ENCODE results near the gene TMEM171. TPM values are rescaled to one million over a fixed set of nuclear protein-coding genes. Genes with fewer than 3 reads are reported as not detected.

TMEM171 gene
- total and polyA plus RNA-seq, 2 experiments from 2014 or later = 1.9 to 2.9 TPM

DNA sequence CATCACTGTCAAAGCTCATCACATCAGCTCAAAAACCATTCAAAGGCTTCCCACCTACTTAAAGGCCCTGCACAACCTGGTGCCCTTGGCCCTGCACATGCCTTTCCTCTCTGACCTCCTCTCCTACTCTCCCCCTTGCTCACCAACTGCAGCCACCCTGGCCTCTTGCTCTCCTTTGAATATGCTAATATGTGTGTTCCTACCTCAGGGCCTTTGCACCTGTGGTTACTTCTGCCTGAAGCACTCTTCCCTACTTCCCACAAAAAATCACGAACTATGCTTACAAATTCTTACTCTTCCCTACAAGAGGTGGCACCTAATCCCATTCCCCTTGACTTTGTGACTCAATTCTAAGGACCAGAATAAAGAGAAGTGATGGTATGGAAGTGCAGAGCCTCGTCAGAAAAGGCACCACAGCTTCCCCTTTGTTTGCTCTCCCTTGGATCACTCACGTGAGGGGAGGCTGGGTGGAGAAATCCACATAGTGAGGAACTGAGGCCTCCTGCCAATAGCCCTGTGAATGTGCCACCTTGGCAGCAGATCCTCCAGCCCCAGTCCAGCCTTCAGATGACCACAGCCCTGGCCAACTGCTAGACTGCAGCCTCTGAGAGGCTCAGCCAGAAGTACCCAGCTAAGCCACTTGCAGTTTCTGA lies 3.2 kb upstream of the TMEM171 start:
- no peak for DNase-seq (ENCODE audit: low spot score)
- H3K27ac ChIP-seq (ENCODE audit: low read depth) = no peak overlapping the region
- H3K4me3 ChIP-seq = no peak overlapping the region
- H3K4me3 Mint-ChIP-seq = no peak overlapping the region
- H3K36me3 ChIP-seq (ENCODE audit: insufficient read depth) = no peaks in the 10 kb centered on the region
- H2AFZ ChIP-seq = no peak overlapping the region
- no peaks in the 10 kb centered on the region; the same call in 1 of the 2 replicates for H3F3A ChIP-seq (replicated peaks; ENCODE audit: low read depth)
- H3K9me2 ChIP-seq (ENCODE audit: insufficient read depth) = no peaks in the 10 kb centered on the region
- no peak for ATAC-seq
- peaks cover 23% of the 10 kb centered on the region for H3K4me1 Mint-ChIP-seq
- no peaks in the 10 kb centered on the region; the same call in 2 of the 3 replicates for H3K36me3 Mint-ChIP-seq (ENCODE audit: low read depth)
- H3K27ac Mint-ChIP-seq = no peak overlapping the region
- peaks cover 30% of the 10 kb centered on the region for H3K27me3 Mint-ChIP-seq (ENCODE audit: insufficient read depth, low read depth, poor library complexity)
- TF ChIP-seq ZNF114 (CRISPR knock-in tag; IDR thresholded peaks at IDR 0.05) (no peak), NANOG (IDR thresholded peaks at IDR 0.05; ENCODE audit: borderline replicate concordance) (no peak), CREB1 (CRISPR knock-in tag; IDR thresholded peaks at IDR 0.05; ENCODE audit: low read depth) (no peak)
- TF ChIP-seq, protein P1, sequence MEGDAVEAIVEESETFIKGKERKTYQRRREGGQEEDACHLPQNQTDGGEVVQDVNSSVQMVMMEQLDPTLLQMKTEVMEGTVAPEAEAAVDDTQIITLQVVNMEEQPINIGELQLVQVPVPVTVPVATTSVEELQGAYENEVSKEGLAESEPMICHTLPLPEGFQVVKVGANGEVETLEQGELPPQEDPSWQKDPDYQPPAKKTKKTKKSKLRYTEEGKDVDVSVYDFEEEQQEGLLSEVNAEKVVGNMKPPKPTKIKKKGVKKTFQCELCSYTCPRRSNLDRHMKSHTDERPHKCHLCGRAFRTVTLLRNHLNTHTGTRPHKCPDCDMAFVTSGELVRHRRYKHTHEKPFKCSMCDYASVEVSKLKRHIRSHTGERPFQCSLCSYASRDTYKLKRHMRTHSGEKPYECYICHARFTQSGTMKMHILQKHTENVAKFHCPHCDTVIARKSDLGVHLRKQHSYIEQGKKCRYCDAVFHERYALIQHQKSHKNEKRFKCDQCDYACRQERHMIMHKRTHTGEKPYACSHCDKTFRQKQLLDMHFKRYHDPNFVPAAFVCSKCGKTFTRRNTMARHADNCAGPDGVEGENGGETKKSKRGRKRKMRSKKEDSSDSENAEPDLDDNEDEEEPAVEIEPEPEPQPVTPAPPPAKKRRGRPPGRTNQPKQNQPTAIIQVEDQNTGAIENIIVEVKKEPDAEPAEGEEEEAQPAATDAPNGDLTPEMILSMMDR (conservative IDR thresholded peaks at IDR 0.05; ENCODE audit: low read depth in 2 of 2) = no peak
- H3K27me3 ChIP-seq (ENCODE audit: insufficient read depth) = peaks cover 47% of the 10 kb centered on the region
- no peaks in the 10 kb centered on the region for H3K79me2 ChIP-seq (replicated peaks; ENCODE audit: insufficient read depth)
- H3K4me2 ChIP-seq = no peak overlapping the region
- no peaks in the 10 kb centered on the region for H3K9me3 Mint-ChIP-seq
- H4K20me1 ChIP-seq (replicated peaks; ENCODE audit: insufficient read depth) = no peaks in the 10 kb centered on the region
- H3K4me1 ChIP-seq (ENCODE audit: insufficient read depth) = peaks cover 15% of the 10 kb centered on the region; the same call in 1 of the 2 replicates

DNA sequence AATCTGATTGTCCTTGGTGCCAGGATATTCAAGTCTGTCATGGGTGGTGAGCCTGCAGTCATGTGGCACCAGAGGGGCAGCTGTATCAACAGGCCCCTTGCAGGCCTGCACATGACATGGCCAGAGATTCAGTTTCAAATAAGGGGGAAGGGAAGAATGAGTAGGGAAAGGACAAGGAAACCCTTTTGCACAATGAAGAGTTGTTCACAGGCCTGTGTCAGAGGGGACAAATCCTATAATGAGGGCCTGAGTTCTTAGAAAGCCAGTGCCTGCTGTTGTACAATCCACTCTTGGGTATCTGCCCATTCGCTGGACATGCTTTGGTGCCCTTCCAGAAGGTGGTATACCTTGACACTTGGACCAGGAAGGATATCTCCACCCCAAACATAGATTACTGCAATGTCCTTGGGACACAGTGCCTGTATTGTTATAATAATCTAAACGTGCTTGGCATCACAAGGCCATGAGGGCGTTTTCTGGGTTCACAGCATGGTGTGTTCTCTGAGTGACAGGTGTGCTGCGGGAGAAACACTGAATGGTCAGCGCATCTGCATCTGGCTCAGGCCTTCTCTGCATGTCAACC lies 1.9 kb upstream of the TMEM171 start:
- Histone ChIP-seq H3K4me3 (no peak overlapping the region), H3F3A (replicated peaks; ENCODE audit: low read depth) (no peaks in the 10 kb centered on the region; the same call in 1 of the 2 replicates), H2AFZ (no peak overlapping the region), H3K27me3 (ENCODE audit: insufficient read depth) (peaks cover 56% of the 10 kb centered on the region), H3K27ac (ENCODE audit: low read depth) (no peak overlapping the region), H3K9me2 (ENCODE audit: insufficient read depth) (no peaks in the 10 kb centered on the region), H3K4me1 (ENCODE audit: insufficient read depth) (peaks cover 11% of the 10 kb centered on the region; the same call in 1 of the 2 replicates), H4K20me1 (replicated peaks; ENCODE audit: insufficient read depth) (no peaks in the 10 kb centered on the region), H3K36me3 (ENCODE audit: insufficient read depth) (no peaks in the 10 kb centered on the region), H3K4me2 (no peak overlapping the region), H3K79me2 (replicated peaks; ENCODE audit: insufficient read depth) (no peaks in the 10 kb centered on the region)
- DNase-seq (ENCODE audit: low spot score) (no peak), ATAC-seq (no peak)
- no peak overlapping the region for H3K4me3 Mint-ChIP-seq
- peaks cover 33% of the 10 kb centered on the region for H3K27me3 Mint-ChIP-seq (ENCODE audit: insufficient read depth, low read depth, poor library complexity)
- peaks cover 23% of the 10 kb centered on the region for H3K4me1 Mint-ChIP-seq
- no peak overlapping the region for H3K27ac Mint-ChIP-seq
- no peaks in the 10 kb centered on the region for H3K36me3 Mint-ChIP-seq (ENCODE audit: low read depth)
- H3K9me3 Mint-ChIP-seq = no peaks in the 10 kb centered on the region
- TF ChIP-seq, protein P2, sequence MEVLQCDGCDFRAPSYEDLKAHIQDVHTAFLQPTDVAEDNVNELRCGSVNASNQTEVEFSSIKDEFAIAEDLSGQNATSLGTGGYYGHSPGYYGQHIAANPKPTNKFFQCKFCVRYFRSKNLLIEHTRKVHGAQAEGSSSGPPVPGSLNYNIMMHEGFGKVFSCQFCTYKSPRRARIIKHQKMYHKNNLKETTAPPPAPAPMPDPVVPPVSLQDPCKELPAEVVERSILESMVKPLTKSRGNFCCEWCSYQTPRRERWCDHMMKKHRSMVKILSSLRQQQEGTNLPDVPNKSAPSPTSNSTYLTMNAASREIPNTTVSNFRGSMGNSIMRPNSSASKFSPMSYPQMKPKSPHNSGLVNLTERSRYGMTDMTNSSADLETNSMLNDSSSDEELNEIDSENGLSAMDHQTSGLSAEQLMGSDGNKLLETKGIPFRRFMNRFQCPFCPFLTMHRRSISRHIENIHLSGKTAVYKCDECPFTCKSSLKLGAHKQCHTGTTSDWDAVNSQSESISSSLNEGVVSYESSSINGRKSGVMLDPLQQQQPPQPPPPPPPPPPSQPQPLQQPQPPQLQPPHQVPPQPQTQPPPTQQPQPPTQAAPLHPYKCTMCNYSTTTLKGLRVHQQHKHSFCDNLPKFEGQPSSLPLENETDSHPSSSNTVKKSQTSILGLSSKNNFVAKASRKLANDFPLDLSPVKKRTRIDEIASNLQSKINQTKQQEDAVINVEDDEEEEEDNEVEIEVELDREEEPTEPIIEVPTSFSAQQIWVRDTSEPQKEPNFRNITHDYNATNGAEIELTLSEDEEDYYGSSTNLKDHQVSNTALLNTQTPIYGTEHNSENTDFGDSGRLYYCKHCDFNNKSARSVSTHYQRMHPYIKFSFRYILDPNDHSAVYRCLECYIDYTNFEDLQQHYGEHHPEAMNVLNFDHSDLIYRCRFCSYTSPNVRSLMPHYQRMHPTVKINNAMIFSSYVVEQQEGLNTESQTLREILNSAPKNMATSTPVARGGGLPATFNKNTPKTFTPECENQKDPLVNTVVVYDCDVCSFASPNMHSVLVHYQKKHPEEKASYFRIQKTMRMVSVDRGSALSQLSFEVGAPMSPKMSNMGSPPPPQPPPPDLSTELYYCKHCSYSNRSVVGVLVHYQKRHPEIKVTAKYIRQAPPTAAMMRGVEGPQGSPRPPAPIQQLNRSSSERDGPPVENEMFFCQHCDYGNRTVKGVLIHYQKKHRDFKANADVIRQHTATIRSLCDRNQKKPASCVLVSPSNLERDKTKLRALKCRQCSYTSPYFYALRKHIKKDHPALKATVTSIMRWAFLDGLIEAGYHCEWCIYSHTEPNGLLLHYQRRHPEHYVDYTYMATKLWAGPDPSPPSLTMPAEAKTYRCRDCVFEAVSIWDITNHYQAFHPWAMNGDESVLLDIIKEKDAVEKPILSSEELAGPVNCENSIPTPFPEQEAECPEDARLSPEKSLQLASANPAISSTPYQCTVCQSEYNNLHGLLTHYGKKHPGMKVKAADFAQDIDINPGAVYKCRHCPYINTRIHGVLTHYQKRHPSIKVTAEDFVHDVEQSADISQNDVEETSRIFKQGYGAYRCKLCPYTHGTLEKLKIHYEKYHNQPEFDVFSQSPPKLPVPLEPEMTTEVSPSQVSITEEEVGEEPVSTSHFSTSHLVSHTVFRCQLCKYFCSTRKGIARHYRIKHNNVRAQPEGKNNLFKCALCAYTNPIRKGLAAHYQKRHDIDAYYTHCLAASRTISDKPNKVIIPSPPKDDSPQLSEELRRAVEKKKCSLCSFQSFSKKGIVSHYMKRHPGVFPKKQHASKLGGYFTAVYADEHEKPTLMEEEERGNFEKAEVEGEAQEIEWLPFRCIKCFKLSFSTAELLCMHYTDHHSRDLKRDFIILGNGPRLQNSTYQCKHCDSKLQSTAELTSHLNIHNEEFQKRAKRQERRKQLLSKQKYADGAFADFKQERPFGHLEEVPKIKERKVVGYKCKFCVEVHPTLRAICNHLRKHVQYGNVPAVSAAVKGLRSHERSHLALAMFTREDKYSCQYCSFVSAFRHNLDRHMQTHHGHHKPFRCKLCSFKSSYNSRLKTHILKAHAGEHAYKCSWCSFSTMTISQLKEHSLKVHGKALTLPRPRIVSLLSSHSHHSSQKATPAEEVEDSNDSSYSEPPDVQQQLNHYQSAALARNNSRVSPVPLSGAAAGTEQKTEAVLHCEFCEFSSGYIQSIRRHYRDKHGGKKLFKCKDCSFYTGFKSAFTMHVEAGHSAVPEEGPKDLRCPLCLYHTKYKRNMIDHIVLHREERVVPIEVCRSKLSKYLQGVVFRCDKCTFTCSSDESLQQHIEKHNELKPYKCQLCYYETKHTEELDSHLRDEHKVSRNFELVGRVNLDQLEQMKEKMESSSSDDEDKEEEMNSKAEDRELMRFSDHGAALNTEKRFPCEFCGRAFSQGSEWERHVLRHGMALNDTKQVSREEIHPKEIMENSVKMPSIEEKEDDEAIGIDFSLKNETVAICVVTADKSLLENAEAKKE (CRISPR knock-in tag; IDR thresholded peaks at IDR 0.05) = no peak
- TF ChIP-seq, protein P3, sequence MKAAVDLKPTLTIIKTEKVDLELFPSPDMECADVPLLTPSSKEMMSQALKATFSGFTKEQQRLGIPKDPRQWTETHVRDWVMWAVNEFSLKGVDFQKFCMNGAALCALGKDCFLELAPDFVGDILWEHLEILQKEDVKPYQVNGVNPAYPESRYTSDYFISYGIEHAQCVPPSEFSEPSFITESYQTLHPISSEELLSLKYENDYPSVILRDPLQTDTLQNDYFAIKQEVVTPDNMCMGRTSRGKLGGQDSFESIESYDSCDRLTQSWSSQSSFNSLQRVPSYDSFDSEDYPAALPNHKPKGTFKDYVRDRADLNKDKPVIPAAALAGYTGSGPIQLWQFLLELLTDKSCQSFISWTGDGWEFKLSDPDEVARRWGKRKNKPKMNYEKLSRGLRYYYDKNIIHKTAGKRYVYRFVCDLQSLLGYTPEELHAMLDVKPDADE (IDR thresholded peaks at IDR 0.05) = no peak
- TF ChIP-seq ZNF114 (CRISPR knock-in tag; IDR thresholded peaks at IDR 0.05) (no peak), STAT1 (IDR thresholded peaks at IDR 0.05; ENCODE audit: unreplicated experiment) (no peak), NANOG (IDR thresholded peaks at IDR 0.05; ENCODE audit: borderline replicate concordance) (no peak), POLR2AphosphoS5 (IDR thresholded peaks at IDR 0.05; ENCODE audit: low read depth) (no peak), CREB1 (CRISPR knock-in tag; IDR thresholded peaks at IDR 0.05; ENCODE audit: low read depth) (no peak)
- TF ChIP-seq, protein P1 (conservative IDR thresholded peaks at IDR 0.05; ENCODE audit: low read depth in 2 of 2) = no peak
